ENCODE results near the gene IRX5.

- TF ChIP-seq, protein P1, sequence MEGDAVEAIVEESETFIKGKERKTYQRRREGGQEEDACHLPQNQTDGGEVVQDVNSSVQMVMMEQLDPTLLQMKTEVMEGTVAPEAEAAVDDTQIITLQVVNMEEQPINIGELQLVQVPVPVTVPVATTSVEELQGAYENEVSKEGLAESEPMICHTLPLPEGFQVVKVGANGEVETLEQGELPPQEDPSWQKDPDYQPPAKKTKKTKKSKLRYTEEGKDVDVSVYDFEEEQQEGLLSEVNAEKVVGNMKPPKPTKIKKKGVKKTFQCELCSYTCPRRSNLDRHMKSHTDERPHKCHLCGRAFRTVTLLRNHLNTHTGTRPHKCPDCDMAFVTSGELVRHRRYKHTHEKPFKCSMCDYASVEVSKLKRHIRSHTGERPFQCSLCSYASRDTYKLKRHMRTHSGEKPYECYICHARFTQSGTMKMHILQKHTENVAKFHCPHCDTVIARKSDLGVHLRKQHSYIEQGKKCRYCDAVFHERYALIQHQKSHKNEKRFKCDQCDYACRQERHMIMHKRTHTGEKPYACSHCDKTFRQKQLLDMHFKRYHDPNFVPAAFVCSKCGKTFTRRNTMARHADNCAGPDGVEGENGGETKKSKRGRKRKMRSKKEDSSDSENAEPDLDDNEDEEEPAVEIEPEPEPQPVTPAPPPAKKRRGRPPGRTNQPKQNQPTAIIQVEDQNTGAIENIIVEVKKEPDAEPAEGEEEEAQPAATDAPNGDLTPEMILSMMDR (IDR thresholded peaks at IDR 0.05 in 8 of 11, conservative IDR thresholded peaks at IDR 0.05 in 3 of 11) = no peak
- TF ChIP-seq POLR2A (IDR thresholded peaks at IDR 0.05) (no peak), POLR2AphosphoS5 (IDR thresholded peaks at IDR 0.05) (no peak)
These were observed 37.7 kb upstream of the IRX5 start for GRCh38 chr16:54892981-54893380.

All from spleen (tissue), 7 donors.